D721Med (cell line): ENCODE data around the gene CHST5.

Experiments
- DNase-seq: peaks from one replicate; pipeline ENCODE4 v3.0.0; 2011; ENCODE audit warnings: low spot score; ENCODE audit not compliant: insufficient read length
- FAIRE-seq: peaks from 2 replicates; lab custom pipeline; 2011; peaks lifted over from hg19 to GRCh38; lab: Jason Lieb, UNC
- CTCF ChIP-seq: IDR thresholded peaks from 2 replicates; pipeline ENCODE4 v1.5.1; 2012; ENCODE audit warnings: mild to moderate bottlenecking, control low read depth; ENCODE audit not compliant: insufficient read depth; ENCODE audit errors: missing control alignments

CHST5 gene

GRCh38 chr16:75494184-75494583, 41.7 kb downstream of the CHST5 start:
- no peak for DNase-seq
- FAIRE-seq, result no peak
- TF ChIP-seq CTCF, result no peak

GRCh38 chr16:75491876-75492275, 44.0 kb downstream of the CHST5 start:
- DNase-seq, result no peak
- no peak for TF ChIP-seq CTCF
- FAIRE-seq, result no peak

GRCh38 chr16:75488322-75488721, 47.6 kb downstream of the CHST5 start:
- TF ChIP-seq CTCF, result no peak
- DNase-seq (no peak), FAIRE-seq (no peak)

- no peak for DNase-seq
- TF ChIP-seq CTCF, result no peak
- no peak for FAIRE-seq
These were observed 49.1 kb downstream of the CHST5 start for GRCh38 chr16:75486676-75487313.

- DNase-seq, result no peak
- no peak for FAIRE-seq
- TF ChIP-seq CTCF, result no peak
These were observed 49.8 kb downstream of the CHST5 start for GRCh38 chr16:75486014-75486675.

GRCh38 chr16:75485230-75486013, 50.5 kb downstream of the CHST5 start:
- DNase-seq (no peak), FAIRE-seq (no peak)
- TF ChIP-seq CTCF, result no peak
